Measurements from ENCODE around the gene MTHFD2L. TPM values are rescaled to one million over a fixed set of nuclear protein-coding genes. Genes with fewer than 3 reads are reported as not detected.

The MTHFD2L gene
- total RNA-seq, 2 experiments from 2014 or later, result 7.3 to 8.1 TPM

GRCh38 chr4:74260036-74260435 is 102.1 kb downstream of the MTHFD2L start:
- intact Hi-C loops (cut with micrococcal nuclease), result no loop called here
- Mint-ChIP-seq H3K27ac (no peak overlapping the region), H3K36me3 (ENCODE audit: low read depth) (no peaks in the 10 kb centered on the region), H3K27me3 (no peaks in the 10 kb centered on the region), H3K4me3 (no peak overlapping the region), H3K4me1 (ENCODE audit: low read depth) (no peaks in the 10 kb centered on the region), H3K9me3 (no peaks in the 10 kb centered on the region)
- CTCF ChIA-PET, result no interaction called here
- POLR2A ChIA-PET, result no interaction called here
- no peak for TF ChIP-seq CTCF (IDR thresholded peaks at IDR 0.05)
- no peak for ATAC-seq
- DNase-seq, result no peak

GRCh38 chr4:74262522-74262921 is 104.6 kb downstream of the MTHFD2L start:
- no peak overlapping the region for H3K4me3 Mint-ChIP-seq
- H3K27me3 Mint-ChIP-seq, result no peaks in the 10 kb centered on the region
- ChIA-PET CTCF (interaction anchor here (0.9 kb wide), 1 partner anchor 34 kb away, joined by 3 read pairs; no protein-coding TSS in a partner anchor), POLR2A (no interaction called here)
- H3K9me3 Mint-ChIP-seq, result no peaks in the 10 kb centered on the region
- H3K27ac Mint-ChIP-seq, result no peak overlapping the region
- no peaks in the 10 kb centered on the region for H3K36me3 Mint-ChIP-seq (ENCODE audit: low read depth)
- no peaks in the 10 kb centered on the region for H3K4me1 Mint-ChIP-seq (ENCODE audit: low read depth)
- ATAC-seq, result no peak
- no peak for DNase-seq
- no peak for TF ChIP-seq CTCF (IDR thresholded peaks at IDR 0.05)
- intact Hi-C loops (cut with micrococcal nuclease), result no loop called here

GRCh38 chr4:74263551-74263950 is 105.6 kb downstream of the MTHFD2L start:
- no peaks in the 10 kb centered on the region for H3K27me3 Mint-ChIP-seq
- peaks cover 5% of the 10 kb centered on the region for H3K4me1 Mint-ChIP-seq (ENCODE audit: low read depth)
- ChIA-PET POLR2A (no interaction called here), CTCF (interaction anchor here (0.9 kb wide), 1 partner anchor 35 kb away, joined by 3 read pairs; no protein-coding TSS in a partner anchor)
- H3K9me3 Mint-ChIP-seq, result no peaks in the 10 kb centered on the region
- no peak overlapping the region for H3K27ac Mint-ChIP-seq
- no peak for TF ChIP-seq CTCF (IDR thresholded peaks at IDR 0.05)
- no peak overlapping the region for H3K4me3 Mint-ChIP-seq
- no peak for ATAC-seq
- intact Hi-C loops (cut with micrococcal nuclease), result no loop called here
- DNase-seq, result no peak
- no peaks in the 10 kb centered on the region for H3K36me3 Mint-ChIP-seq (ENCODE audit: low read depth)

- H3K4me3 Mint-ChIP-seq, result no peak overlapping the region
- H3K36me3 Mint-ChIP-seq (ENCODE audit: low read depth), result no peaks in the 10 kb centered on the region
- CTCF ChIA-PET, result interaction anchor here (1.2 kb wide), 1 partner anchor 37 kb away, joined by 3 read pairs; no protein-coding TSS in a partner anchor
- H3K27ac Mint-ChIP-seq, result no peak overlapping the region
- H3K9me3 Mint-ChIP-seq, result no peaks in the 10 kb centered on the region
- no peak for ATAC-seq
- TF ChIP-seq CTCF (IDR thresholded peaks at IDR 0.05), result no peak
- intact Hi-C loops (cut with micrococcal nuclease), result no loop called here
- POLR2A ChIA-PET, result interaction anchor here (0.7 kb wide), 1 partner anchor 418 kb away, joined by 3 read pairs; no protein-coding TSS in a partner anchor
- H3K27me3 Mint-ChIP-seq, result no peaks in the 10 kb centered on the region
- H3K4me1 Mint-ChIP-seq (ENCODE audit: low read depth), result peaks cover 5% of the 10 kb centered on the region
- DNase-seq, result no peak
Observed at GRCh38 chr4:74266081-74266480, 108.2 kb downstream of the MTHFD2L start.

GRCh38 chr4:74267998-74268606 is 110.2 kb downstream of the MTHFD2L start:
- Mint-ChIP-seq H3K9me3 (no peaks in the 10 kb centered on the region), H3K36me3 (ENCODE audit: low read depth) (no peaks in the 10 kb centered on the region), H3K4me1 (ENCODE audit: low read depth) (peaks cover 5% of the 10 kb centered on the region), H3K27me3 (no peaks in the 10 kb centered on the region), H3K4me3 (no peak overlapping the region), H3K27ac (no peak overlapping the region)
- ATAC-seq, result no peak
- no peak for TF ChIP-seq CTCF (IDR thresholded peaks at IDR 0.05)
- DNase-seq, result no peak
- CTCF ChIA-PET, result no interaction called here
- intact Hi-C loops (cut with micrococcal nuclease), result no loop called here
- POLR2A ChIA-PET, result no interaction called here
